Measurements from ENCODE around the gene TRA2B. TPM values are rescaled to one million over a fixed set of nuclear protein-coding genes. Genes with fewer than 3 reads are reported as not detected.
A peak's percentile ranks its signal among the peaks of the same experiment; 100 is the strongest.

The TRA2B gene
- total RNA-seq, 1 donor from 2014 or later, result 132 TPM

DNA sequence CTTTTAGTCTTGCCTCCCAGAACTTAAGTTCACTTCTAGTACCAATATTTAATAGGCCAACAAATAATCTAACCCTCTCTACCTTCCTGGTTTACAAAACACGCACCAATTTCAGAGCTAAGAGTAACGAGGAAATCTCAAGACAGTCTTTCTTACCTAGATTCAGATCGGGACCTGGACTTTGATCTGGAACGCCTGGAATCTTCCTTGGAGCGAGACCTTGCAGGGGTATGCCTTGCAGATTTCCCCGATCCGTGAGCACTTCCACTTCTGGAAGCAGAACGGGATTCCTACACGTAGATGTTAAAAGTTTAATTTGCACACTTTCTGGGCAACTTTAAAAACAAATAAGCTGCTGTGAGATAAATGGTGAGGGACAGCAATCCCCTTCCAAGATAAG, 11.4 kb downstream of the TRA2B start:
- peaks cover 44% of the 10 kb centered on the region for H3K36me3 Mint-ChIP-seq (ENCODE audit: low read depth, unreplicated experiment)
- H3K27ac Mint-ChIP-seq (ENCODE audit: unreplicated experiment), result peak overlapping the region; percentile 1

DNA sequence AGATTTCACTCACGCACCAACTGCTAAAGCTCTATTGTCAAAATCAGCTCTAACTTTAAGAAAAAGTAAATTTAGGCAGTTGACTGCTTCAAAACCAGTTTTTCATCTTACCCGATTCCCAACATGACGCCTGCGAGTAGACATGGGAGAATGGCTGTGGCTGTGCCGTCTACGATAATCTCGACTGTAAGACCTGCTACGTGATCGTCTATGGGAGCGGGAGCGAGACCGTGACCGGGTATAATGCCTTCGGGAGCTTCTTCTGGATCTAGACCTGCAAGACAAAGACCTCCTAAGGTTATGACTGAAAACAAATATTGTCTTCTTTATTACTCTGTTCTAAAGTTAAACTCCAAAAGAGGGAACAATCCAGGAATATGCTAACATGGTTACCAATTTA, 12.5 kb downstream of the TRA2B start:
- no peak for TF ChIP-seq CTCF (IDR thresholded peaks at IDR 0.05; ENCODE audit: unreplicated experiment)
- Mint-ChIP-seq H3K27ac (ENCODE audit: unreplicated experiment) (no peak overlapping the region), H3K36me3 (ENCODE audit: low read depth, unreplicated experiment) (peaks cover 46% of the 10 kb centered on the region), H3K4me3 (ENCODE audit: unreplicated experiment) (no peak overlapping the region), H3K4me1 (ENCODE audit: unreplicated experiment) (peaks cover 40% of the 10 kb centered on the region), H3K9me3 (ENCODE audit: unreplicated experiment) (no peaks in the 10 kb centered on the region), H3K27me3 (ENCODE audit: unreplicated experiment) (peaks cover 7% of the 10 kb centered on the region)
- no peak for DNase-seq (ENCODE audit: low spot score)

More for the DNA sequence above, 11.4 kb downstream of the TRA2B start:
- H3K9me3 Mint-ChIP-seq (ENCODE audit: unreplicated experiment), result no peaks in the 10 kb centered on the region
- no peak for TF ChIP-seq CTCF (IDR thresholded peaks at IDR 0.05; ENCODE audit: unreplicated experiment)
- peaks cover 7% of the 10 kb centered on the region for H3K27me3 Mint-ChIP-seq (ENCODE audit: unreplicated experiment)
- H3K4me3 Mint-ChIP-seq (ENCODE audit: unreplicated experiment), result peak overlapping the region; percentile 2
- DNase-seq (ENCODE audit: low spot score), result no peak
- peaks cover 51% of the 10 kb centered on the region for H3K4me1 Mint-ChIP-seq (ENCODE audit: unreplicated experiment)

- no peak for DNase-seq (ENCODE audit: low spot score)
- Mint-ChIP-seq H3K4me1 (ENCODE audit: unreplicated experiment) (peaks cover 30% of the 10 kb centered on the region), H3K9me3 (ENCODE audit: unreplicated experiment) (no peaks in the 10 kb centered on the region), H3K27ac (ENCODE audit: unreplicated experiment) (peak overlapping the region; percentile 40), H3K27me3 (ENCODE audit: unreplicated experiment) (peaks cover 5% of the 10 kb centered on the region), H3K36me3 (ENCODE audit: low read depth, unreplicated experiment) (peaks cover 46% of the 10 kb centered on the region), H3K4me3 (ENCODE audit: unreplicated experiment) (peak overlapping the region; percentile 70)
- TF ChIP-seq CTCF (IDR thresholded peaks at IDR 0.05; ENCODE audit: unreplicated experiment), result no peak
Measured at GRCh38 chr3:185924375-185924774, 13.4 kb downstream of the TRA2B start.

DNA sequence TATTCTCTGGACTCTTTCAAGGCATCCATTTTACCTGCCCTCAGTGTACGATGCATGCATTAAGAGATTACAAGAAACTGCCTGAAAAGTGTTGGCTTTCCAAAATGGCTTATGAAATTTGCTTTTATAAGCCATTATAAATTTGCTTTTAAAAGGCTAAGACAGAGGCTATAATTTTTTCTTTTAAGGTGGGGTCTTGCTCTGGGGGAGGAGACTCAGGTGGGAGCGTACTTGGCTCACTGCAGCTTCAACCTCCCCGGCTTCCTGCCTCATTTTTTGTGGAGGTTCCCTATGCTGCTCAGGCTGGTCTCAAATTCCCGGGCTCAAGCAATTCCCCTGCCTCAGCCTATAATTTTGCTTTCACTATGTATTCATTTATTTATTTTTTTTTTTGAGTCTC, 17.6 kb downstream of the TRA2B start:
- Mint-ChIP-seq H3K4me1 (ENCODE audit: unreplicated experiment) (no peaks in the 10 kb centered on the region), H3K27ac (ENCODE audit: unreplicated experiment) (no peak overlapping the region), H3K4me3 (ENCODE audit: unreplicated experiment) (no peak overlapping the region), H3K36me3 (ENCODE audit: low read depth, unreplicated experiment) (peaks cover 50% of the 10 kb centered on the region), H3K27me3 (ENCODE audit: unreplicated experiment) (peaks cover 3% of the 10 kb centered on the region), H3K9me3 (ENCODE audit: unreplicated experiment) (no peaks in the 10 kb centered on the region)
- TF ChIP-seq CTCF (IDR thresholded peaks at IDR 0.05; ENCODE audit: unreplicated experiment), result no peak
- no peak for DNase-seq (ENCODE audit: low spot score)

DNA sequence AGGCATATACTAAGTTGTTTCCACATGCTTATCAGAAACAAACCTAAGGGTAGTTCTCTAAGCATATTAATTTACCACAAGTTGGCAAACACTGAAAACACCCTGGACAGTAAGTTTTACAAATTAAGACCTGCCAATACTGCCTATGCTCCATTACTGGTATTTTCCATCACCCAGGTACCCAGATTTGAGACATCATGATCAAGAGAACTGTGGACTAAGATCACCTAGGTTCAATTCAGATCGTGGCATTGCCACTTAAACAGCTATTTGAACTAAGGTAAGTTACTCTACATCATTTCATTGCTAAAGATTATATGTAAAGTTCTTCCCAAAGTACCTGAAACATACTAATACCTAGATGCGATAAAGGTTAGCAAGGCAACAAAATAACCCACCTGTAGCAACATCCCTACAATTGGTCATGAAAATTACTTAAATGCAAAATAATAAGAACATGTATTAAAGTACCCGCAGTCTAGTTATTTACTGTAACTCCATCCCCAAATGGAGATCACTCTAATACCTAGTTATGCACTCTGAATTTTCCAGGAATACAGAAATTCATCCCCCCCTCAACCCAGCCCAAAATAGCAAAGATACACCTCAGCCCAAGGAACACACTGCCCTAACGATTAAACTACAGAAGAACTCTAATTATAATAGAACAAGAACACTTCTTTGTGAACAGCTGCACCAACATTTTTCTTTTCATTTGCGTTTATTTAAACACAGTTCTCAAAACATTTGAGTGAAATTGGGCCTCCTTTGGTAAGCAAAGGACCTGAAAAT, 21.6 kb downstream of the TRA2B start:
- H3K36me3 Mint-ChIP-seq (ENCODE audit: low read depth, unreplicated experiment), result peaks cover 32% of the 10 kb centered on the region
- no peak overlapping the region for H3K4me3 Mint-ChIP-seq (ENCODE audit: unreplicated experiment)
- no peak for TF ChIP-seq CTCF (IDR thresholded peaks at IDR 0.05; ENCODE audit: unreplicated experiment)
- DNase-seq (ENCODE audit: low spot score), result no peak
- no peaks in the 10 kb centered on the region for H3K27me3 Mint-ChIP-seq (ENCODE audit: unreplicated experiment)
- H3K4me1 Mint-ChIP-seq (ENCODE audit: unreplicated experiment), result no peaks in the 10 kb centered on the region
- peak overlapping the region; percentile 52 for H3K27ac Mint-ChIP-seq (ENCODE audit: unreplicated experiment)
- H3K9me3 Mint-ChIP-seq (ENCODE audit: unreplicated experiment), result no peaks in the 10 kb centered on the region

Data from endothelial cell (in vitro differentiated cells).